ENCODE data around the gene ZC3H12A. TPM values are rescaled to one million over a fixed set of nuclear protein-coding genes. Genes with fewer than 3 reads are reported as not detected.

ZC3H12A gene
- total and polyA plus RNA-seq, 2 of the 8 experiments (the other 6 are each of a cell fraction or from before 2014, with no cell fraction given) = 7.4 to 10.0 TPM

GRCh38 chr1:37468037-37468436, 6.3 kb upstream of the ZC3H12A start (continued):
- no peak for TF ChIP-seq E2F6 (IDR thresholded peaks at IDR 0.05)
- no peak for TF ChIP-seq RBBP5 (IDR thresholded peaks at IDR 0.05; ENCODE audit: borderline replicate concordance, low read depth, low read length)
- no peak for TF ChIP-seq NRF1 (IDR thresholded peaks at IDR 0.05; ENCODE audit: low read depth, low read length)
- no peak for TF ChIP-seq MAX (IDR thresholded peaks at IDR 0.05)
- no peak for TF ChIP-seq TAF7 (optimal IDR thresholded peaks at IDR 0.05; ENCODE audit: borderline replicate concordance, low read depth, low read length)
- TF ChIP-seq POLR2A (IDR thresholded peaks at IDR 0.05; ENCODE audit: control extremely low read depth in 1 of 2, low read depth in 2 of 2, low read length in 2 of 2) = no peak

Measured in H1 (cell line).